Fibroblast of pulmonary artery (primary cell): Measurements from ENCODE around the gene ZNF324B.

Experiments used
- DNase-seq: peaks from one replicate; pipeline ENCODE4 v3.0.0-alpha.2; 2010; ENCODE audit warnings: low read depth
- H3K4me3 ChIP-seq: replicated peaks from 2 replicates; pipeline ENCODE4 v1.5.1; 2011; ENCODE audit warnings: low read depth, mild to moderate bottlenecking, control low read depth, low read length, moderate library complexity
- CTCF ChIP-seq: IDR thresholded peaks from 2 replicates; pipeline ENCODE4 v1.5.1; 2011; ENCODE audit warnings: mild to moderate bottlenecking, control low read depth, low read length, inconsistent platforms; ENCODE audit errors: missing control alignments

Gene ZNF324B

GRCh38 chr19:58471736-58472135, 20.3 kb downstream of the ZNF324B start:
- TF ChIP-seq CTCF, result no peak
- H3K4me3 ChIP-seq, result no peak overlapping the region
- no peak for DNase-seq

GRCh38 chr19:58473775-58474174, 22.4 kb downstream of the ZNF324B start:
- no peak overlapping the region for H3K4me3 ChIP-seq
- TF ChIP-seq CTCF, result no peak
- no peak for DNase-seq

- peak; percentile 31 for DNase-seq
- no peak for TF ChIP-seq CTCF
- no peak overlapping the region for H3K4me3 ChIP-seq
These were observed 23.0 kb downstream of the ZNF324B start for GRCh38 chr19:58474291-58474996.

GRCh38 chr19:58474997-58475713, 23.7 kb downstream of the ZNF324B start:
- TF ChIP-seq CTCF, result no peak
- DNase-seq, result no peak
- H3K4me3 ChIP-seq, result peak overlapping the region; percentile 70

GRCh38 chr19:58475714-58476497, 24.5 kb downstream of the ZNF324B start, which contains the start of gene ZNF446:
Gene ZNF446 (plus strand): TSS chr19:58476352. CDS start chr19:58477219, 867 bp downstream.
- TF ChIP-seq CTCF, result no peak
- peak; percentile 98 for DNase-seq
- H3K4me3 ChIP-seq, result peak within 1 kb of the TSS; percentile 70

- no peak for TF ChIP-seq CTCF
- H3K4me3 ChIP-seq, result peak overlapping the region; percentile 70
- peak; percentile 23 for DNase-seq
These were observed 25.1 kb downstream of the ZNF324B start for GRCh38 chr19:58476498-58477015.
